HCT116 (cell line): ENCODE data around the gene HEBP1. TPM values are rescaled to one million over a fixed set of nuclear protein-coding genes. Genes with fewer than 3 reads are reported as not detected.

Experiments used
- ATAC-seq: fragments of 200-7000 bp; cut with Tn5 transposase; 2 replicates; pipeline ENCODE4 v1.9.1; 2020; ENCODE audit warnings: mild to moderate bottlenecking, moderate library complexity
- BruUV-seq: library from RNA; stranded (reverse); fragments of 400-500 nt; replicated peaks from 2 replicates; lab custom pipeline; 2021; lab: Mats Ljungman, UMichigan
- CTCF ChIA-PET: fragments of 300-600 bp; sonication (Branson Sonifier 250); formaldehyde crosslinking; loops from one replicate; lab custom pipeline; 2021; ENCODE audit warnings: antibody characterized with exemption; lab: Charles Lee
- POLR2A ChIA-PET: fragments of 300-600, 350-600 bp; sonication (Branson Sonifier 250); formaldehyde crosslinking; loops from one replicate; lab custom pipeline; 2021; ENCODE audit warnings: antibody characterized with exemption; lab: Charles Lee
- RAD21 ChIA-PET, 2 experiments: fragments of 300-600 bp; sonication (Branson Sonifier 250); formaldehyde crosslinking; loops; one replicate each; lab custom pipeline; 2023; ENCODE audit warnings: low total read pairs in 2 of 2; ENCODE audit not compliant: uncharacterized antibody in 2 of 2, unreplicated experiment in 2 of 2, low non-redundant PET in 1 of 2; lab: Charles Lee
- DNase-seq: peaks from one replicate; pipeline ENCODE4 v3.0.0-alpha.2; 2010; ENCODE audit warnings: low read depth, low spot score
- H2AFZ ChIP-seq: fragments of 200-600 bp; shearing (Covaris generic), sonication (generic); 2 replicates; pipeline ENCODE4 v1.6.1; 2017; ENCODE audit warnings: low read depth, mixed run types, mixed read lengths, antibody characterized with exemption, low read length; ENCODE audit not compliant: poor library complexity, severe bottlenecking
- H3K27ac ChIP-seq: 2 replicates; pipeline ENCODE4 v1.5.1; 2012; ENCODE audit warnings: low read depth, low read length
- H3K27me3 ChIP-seq: fragments of 200-600 bp; sonication (generic); 2 replicates; pipeline ENCODE4 v1.6.1; 2016; ENCODE audit warnings: mixed run types, low read length, mixed read lengths; ENCODE audit not compliant: insufficient read depth
- H3K36me3 ChIP-seq, 2 experiments: fragments of 200-500 bp in 1 of 2; fragments of 200-600 bp in 1 of 2; sonication (Bioruptor generic) in 1 of 2; sonication (generic) in 1 of 2; 2 replicates each; pipeline versions ENCODE4 v1.5.1 to v1.6.1; 2014 to 2016; ENCODE audit warnings: low read length in 2 of 2, inconsistent platforms in 1 of 2, mixed read lengths in 1 of 2, mixed run types in 1 of 2; ENCODE audit not compliant: insufficient read depth in 2 of 2, control insufficient read depth in 1 of 2
- H3K4me1 ChIP-seq, 2 experiments: fragments of 200-600 bp in 1 of 2; sonication (generic) in 1 of 2; 2 replicates each; pipeline versions ENCODE4 v1.5.1 to v1.6.1; 2012 to 2017; ENCODE audit warnings: low read length in 2 of 2, inconsistent platforms in 1 of 2, mild to moderate bottlenecking in 1 of 2, mixed read lengths in 1 of 2, mixed run types in 1 of 2, moderate library complexity in 1 of 2; ENCODE audit not compliant: insufficient read depth in 2 of 2, control insufficient read depth in 1 of 2
- H3K4me2 ChIP-seq: fragments of 200-600 bp; sonication (generic); 2 replicates; pipeline ENCODE4 v1.6.1; 2017; ENCODE audit warnings: mixed run types, low read length, mixed read lengths
- H3K4me3 ChIP-seq, 2 experiments: fragments of 200-600 bp in 1 of 2; sonication (generic) in 1 of 2; replicated peaks in 1 of 2; 2 replicates each; pipeline ENCODE4 v1.5.1; 2011 to 2016; ENCODE audit warnings: low read length in 2 of 2, control low read depth in 1 of 2, low read depth in 1 of 2, mild to moderate bottlenecking in 1 of 2, mixed read lengths in 1 of 2, mixed run types in 1 of 2
- H3K79me2 ChIP-seq: fragments of 200-600 bp; sonication (generic); 2 replicates; pipeline ENCODE4 v1.6.1; 2017; ENCODE audit warnings: mild to moderate bottlenecking, mixed run types, low read length, moderate library complexity, mixed read lengths; ENCODE audit not compliant: insufficient read depth
- H3K9ac ChIP-seq: fragments of 200-600 bp; sonication (generic); 2 replicates; pipeline ENCODE4 v1.6.1; 2016; ENCODE audit warnings: low read length, mixed read lengths
- H3K9me2 ChIP-seq: fragments of 200-600 bp; sonication (generic), shearing (Covaris generic); 2 replicates; pipeline ENCODE4 v1.6.1; 2017; ENCODE audit warnings: mixed run types, mild to moderate bottlenecking, moderate library complexity; ENCODE audit not compliant: insufficient read depth
- H3K9me3 ChIP-seq, 2 experiments: fragments of 200-500 bp in 1 of 2; fragments of 200-600 bp in 1 of 2; sonication (Bioruptor generic) in 1 of 2; sonication (generic) in 1 of 2; 2 replicates each; pipeline ENCODE4 v1.6.1; 2014 to 2017; ENCODE audit warnings: low read length in 2 of 2, mixed read lengths in 2 of 2, inconsistent platforms in 1 of 2, low read depth in 1 of 2, mild to moderate bottlenecking in 1 of 2, mixed run types in 1 of 2, moderate library complexity in 1 of 2; ENCODE audit not compliant: control insufficient read depth in 1 of 2, insufficient read depth in 1 of 2
- H4K20me1 ChIP-seq: fragments of 200-600 bp; sonication (generic), shearing (Covaris generic); 2 replicates; pipeline ENCODE4 v1.6.1; 2017; ENCODE audit warnings: mixed run types, mild to moderate bottlenecking, moderate library complexity; ENCODE audit not compliant: insufficient read depth
- CBX3 ChIP-seq: IDR thresholded peaks from 2 replicates; pipeline ENCODE4 v1.6.1; 2012; ENCODE audit warnings: low read depth
- ELF1 ChIP-seq: IDR thresholded peaks from 2 replicates; pipeline ENCODE4 v1.6.1; 2012; ENCODE audit warnings: low read depth, borderline replicate concordance
- EZH2 ChIP-seq: fragments of 200-600 bp; sonication (generic); IDR thresholded peaks from 2 replicates; pipeline ENCODE4 v1.6.1; 2017; ENCODE audit warnings: antibody characterized with exemption, mixed run types
- EZH2phosphoT487 ChIP-seq: fragments of 200-600 bp; IDR thresholded peaks from 2 replicates; pipeline ENCODE4 v1.6.1; 2018; ENCODE audit warnings: antibody characterized with exemption, borderline replicate concordance
- POLR2A ChIP-seq: IDR thresholded peaks from 2 replicates; pipeline ENCODE4 v1.7.0; 2011; ENCODE audit warnings: borderline replicate concordance; ENCODE audit not compliant: insufficient read depth, insufficient read length; ENCODE audit errors: extremely low read depth
- SRF ChIP-seq: IDR thresholded peaks from 2 replicates; pipeline ENCODE4 v1.6.1; 2012; ENCODE audit warnings: low read depth
- YY1 ChIP-seq: IDR thresholded peaks from 2 replicates; pipeline ENCODE4 v1.6.1; 2011; ENCODE audit warnings: low read length, low read depth, moderate library complexity, mild to moderate bottlenecking; ENCODE audit not compliant: insufficient replicate concordance; ENCODE audit errors: extremely low read depth
- ZBTB33 ChIP-seq: IDR thresholded peaks from 2 replicates; pipeline ENCODE4 v1.6.1; 2011; ENCODE audit warnings: mild to moderate bottlenecking, low read length, moderate library complexity; ENCODE audit not compliant: insufficient replicate concordance; ENCODE audit errors: extremely low read depth
- ZFX ChIP-seq: fragments of 450-650 bp; IDR thresholded peaks from 2 replicates; pipeline ENCODE4 v1.6.1; 2017
- intact Hi-C: fragments of 100-400 bp; cut with micrococcal nuclease; formaldehyde crosslinking; loops from 2 replicates; pipeline ENCODE4 v1.10.0; 2022
- total RNA-seq: library from RNA; stranded (reverse); gene quantifications from one replicate; pipeline ENCODE4 v1.2.1, GENCODE V29; 2021; ENCODE audit not compliant: unreplicated experiment

HEBP1 gene
- total RNA-seq, 1 experiment from 2014 or later, result 41.0 TPM

DNA sequence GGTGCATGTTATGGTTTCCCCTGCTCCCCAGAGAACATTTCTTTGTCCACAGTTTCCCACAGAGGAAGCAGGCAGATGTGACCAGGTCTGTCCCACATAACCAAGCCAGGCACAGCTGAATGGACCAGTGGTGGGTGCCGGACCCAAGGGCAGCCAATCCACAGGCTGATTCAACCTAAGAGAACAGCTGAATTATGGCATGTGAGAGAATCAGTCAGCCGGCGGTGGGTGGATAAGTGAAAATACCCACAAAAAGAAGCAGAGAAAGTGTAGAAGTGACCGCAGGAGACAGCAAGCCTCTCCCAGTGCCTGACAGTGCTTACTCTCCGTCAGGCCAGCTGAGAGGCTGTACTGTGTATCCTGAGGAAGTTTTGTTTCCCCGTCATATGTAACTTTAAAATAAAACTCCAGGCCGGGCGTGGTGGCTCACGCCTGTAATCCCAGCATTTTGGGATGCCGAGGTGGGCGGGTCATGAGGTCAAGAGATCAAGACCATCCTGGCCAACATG, 63.0 kb downstream of the HEBP1 start:
- no peak for TF ChIP-seq EZH2
- no peak for TF ChIP-seq ZFX
- TF ChIP-seq POLR2A, result no peak
- no peak for TF ChIP-seq SRF
- TF ChIP-seq EZH2phosphoT487, result no peak
- no peak for TF ChIP-seq ZBTB33
- no peak for TF ChIP-seq ELF1
- no peak overlapping the region for H3K4me3 ChIP-seq
- no peaks in the 10 kb centered on the region for H3K4me1 ChIP-seq
- H3K4me2 ChIP-seq, result no peak overlapping the region
- H2AFZ ChIP-seq, result no peak overlapping the region
- H3K9me2 ChIP-seq, result no peaks in the 10 kb centered on the region
- POLR2A ChIA-PET, result no interaction called here
- no peaks in the 10 kb centered on the region for H4K20me1 ChIP-seq
- no TSS peak for BruUV-seq
- H3K27me3 ChIP-seq, result no peaks in the 10 kb centered on the region
- intact Hi-C loops, result no loop called here
- H3K9ac ChIP-seq, result no peak overlapping the region
- H3K79me2 ChIP-seq, result 0 out of 2 replicates have a peak, but pooled peaks cover 1% of the 10 kb centered on the region
- CTCF ChIA-PET, result no interaction called here
- H3K36me3 ChIP-seq, result no peaks in the 10 kb centered on the region
- ATAC-seq (no peak), DNase-seq (no peak)
- RAD21 ChIA-PET, result no interaction called here
- no peaks in the 10 kb centered on the region for H3K9me3 ChIP-seq
- H3K27ac ChIP-seq, result no peak overlapping the region

- ChIA-PET CTCF (no interaction called here), POLR2A (no interaction called here), RAD21 (no interaction called here)
- Histone ChIP-seq H3K4me2 (no peak overlapping the region), H3K9me2 (no peaks in the 10 kb centered on the region), H4K20me1 (no peaks in the 10 kb centered on the region), H3K79me2 (0 out of 2 replicates have a peak, but pooled peaks cover 10% of the 10 kb centered on the region), H3K27ac (no peak overlapping the region), H3K27me3 (no peaks in the 10 kb centered on the region), H3K4me1 (no peaks in the 10 kb centered on the region), H3K4me3 (no peak overlapping the region), H3K36me3 (peaks cover 0 to 10% of the 10 kb centered on the region in 2 experiments; a peak in 2 of 4 replicates), H3K9ac (no peak overlapping the region), H2AFZ (no peak overlapping the region), H3K9me3 (peaks cover 0 to 6% of the 10 kb centered on the region in 2 experiments; a peak in 1 of 4 replicates)
- BruUV-seq, result no TSS peak
- DNase-seq, result no peak
- TF ChIP-seq ELF1, result no peak
- no peak for TF ChIP-seq CBX3
- no peak for TF ChIP-seq YY1
- no peak for TF ChIP-seq ZFX
- intact Hi-C loops, result no loop called here
- ATAC-seq, result no peak
These were observed 65.5 kb downstream of the HEBP1 start for GRCh38 chr12:12934556-12934955.
